GM12878 (cell line): ENCODE results near the gene EEFSEC. TPM values are rescaled to one million over a fixed set of nuclear protein-coding genes. Genes with fewer than 3 reads are reported as not detected.

Experiments used
- ATAC-seq: fragments of 200-7000 bp; cut with Tn5 transposase; 3 replicates; pipeline ENCODE4 v1.9.1; 2020; ENCODE audit warnings: mild to moderate bottlenecking, moderate library complexity
- BruUV-seq: library from RNA; stranded (reverse); fragments of 400-500 nt; replicated peaks from 2 replicates; lab custom pipeline; 2021; lab: Mats Ljungman, UMichigan
- CTCF ChIA-PET: fragments of 300-600 bp; sonication (Branson Sonifier 250); formaldehyde crosslinking; extraction: SDS; loops from one replicate; lab custom pipeline; 2021; ENCODE audit warnings: inconsistent platforms; lab: Yijun Ruan, JAX
- POLR2A ChIA-PET: fragments of 350-600 bp; formaldehyde crosslinking; extraction: SDS; loops from one replicate; lab custom pipeline; 2021; ENCODE audit warnings: inconsistent platforms; lab: Charles Lee
- RAD21 ChIA-PET: fragments of 300-600 bp; sonication (Branson Sonifier 250); formaldehyde crosslinking; loops from one replicate; lab custom pipeline; 2023; ENCODE audit warnings: antibody characterized with exemption; ENCODE audit not compliant: unreplicated experiment; lab: Charles Lee
- SMC1A ChIA-PET: fragments of 300-600 bp; sonication (Branson Sonifier 250); formaldehyde crosslinking; loops from one replicate; lab custom pipeline; 2023; ENCODE audit not compliant: unreplicated experiment, uncharacterized antibody; lab: Charles Lee
- DNase-seq: peaks from one replicate; pipeline ENCODE4 v3.0.0-alpha.2; 2011; ENCODE audit warnings: low read depth, low spot score
- FAIRE-seq: peaks from 3 replicates; lab custom pipeline; 2011; peaks lifted over from hg19 to GRCh38; lab: Jason Lieb, UNC
- H2AFZ ChIP-seq: 2 replicates; pipeline ENCODE4 v1.6.0; 2011; ENCODE audit warnings: low read depth, low read length, control low read depth; ENCODE audit not compliant: control insufficient read depth
- H3K27ac ChIP-seq: 2 replicates; pipeline ENCODE4 v1.5.1; 2011; ENCODE audit warnings: control low read depth; ENCODE audit not compliant: control insufficient read depth, insufficient read depth
- H3K27me3 ChIP-seq, 2 experiments: replicated peaks in 1 of 2; 2 replicates each; pipeline versions ENCODE4 v1.6.0 to v1.6.1; 2011; ENCODE audit warnings: low read length in 1 of 2; ENCODE audit not compliant: control insufficient read depth in 2 of 2, insufficient read depth in 2 of 2
- H3K36me3 ChIP-seq, 2 experiments: 2 replicates each; pipeline ENCODE4 v1.5.1; 2011; ENCODE audit warnings: low read length in 1 of 2; ENCODE audit not compliant: control insufficient read depth in 2 of 2, insufficient read depth in 2 of 2
- H3K4me1 ChIP-seq: 2 replicates; pipeline ENCODE4 v1.6.1; 2011; ENCODE audit warnings: mild to moderate bottlenecking, low read length, moderate library complexity, mixed read lengths; ENCODE audit not compliant: control insufficient read depth, insufficient read depth
- H3K4me2 ChIP-seq: 2 replicates; pipeline ENCODE4 v1.6.0; 2011; ENCODE audit warnings: control low read depth; ENCODE audit not compliant: control insufficient read depth, insufficient read depth
- H3K4me3 ChIP-seq: fragments of 200-600 bp; sonication (generic); 2 replicates; pipeline ENCODE4 v1.5.1; 2016
- H3K79me2 ChIP-seq: 2 replicates; pipeline ENCODE4 v1.6.0; 2011; ENCODE audit warnings: low read length; ENCODE audit not compliant: control insufficient read depth, insufficient read depth
- H3K9ac ChIP-seq: 2 replicates; pipeline ENCODE4 v1.8.0; 2011; ENCODE audit warnings: low read length, control low read depth, mixed read lengths; ENCODE audit not compliant: control insufficient read depth, insufficient read depth
- H3K9me3 ChIP-seq: replicated peaks from 3 replicates; pipeline ENCODE4 v1.5.1; 2011; ENCODE audit warnings: mild to moderate bottlenecking, low read length; ENCODE audit not compliant: control insufficient read depth, insufficient read depth
- H4K20me1 ChIP-seq: 2 replicates; pipeline ENCODE4 v1.6.0; 2011; ENCODE audit not compliant: control insufficient read depth, insufficient read depth
- ATF7 ChIP-seq: fragments of 450-650 bp; IDR thresholded peaks from 2 replicates; pipeline ENCODE4 v1.6.1; 2016; ENCODE audit warnings: low read depth, mild to moderate bottlenecking
- CTCF ChIP-seq, 3 experiments: IDR thresholded peaks in 2 of 3; conservative IDR thresholded peaks in 1 of 3; 2 replicates each; pipeline ENCODE4 v1.5.1; 2011; ENCODE audit warnings: low read depth in 3 of 3, low read length in 3 of 3, mild to moderate bottlenecking in 3 of 3, control low read depth in 2 of 3, moderate library complexity in 2 of 3, inconsistent platforms in 1 of 3, mixed read lengths in 1 of 3; ENCODE audit not compliant: control insufficient read depth in 2 of 3, insufficient read depth in 1 of 3; ENCODE audit errors: extremely low read depth in 1 of 3
- KAT2A ChIP-seq: conservative IDR thresholded peaks from 2 replicates; pipeline ENCODE4 v1.6.1; 2011; ENCODE audit warnings: low read depth, low read length; ENCODE audit not compliant: control insufficient read depth
- RAD21 ChIP-seq: IDR thresholded peaks from 2 replicates; pipeline ENCODE4 v1.6.1; 2011; ENCODE audit warnings: mild to moderate bottlenecking, low read depth, low read length, moderate library complexity; ENCODE audit not compliant: insufficient read depth
- SMC3 ChIP-seq: IDR thresholded peaks from 2 replicates; pipeline ENCODE4 v1.6.1; 2011; ENCODE audit warnings: low read length, improper control_type of control experiment, borderline replicate concordance
- ZBED1 ChIP-seq: IDR thresholded peaks from 2 replicates; pipeline ENCODE4 v1.6.1; 2016; ENCODE audit warnings: borderline replicate concordance
- WGBS: methylation state at CpG from one replicate; pipeline ENCODE4 v1.1.6; 2016; ENCODE audit warnings: low lambda C conversion rate; ENCODE audit not compliant: insufficient replicate concordance, insufficient coverage; ENCODE audit errors: missing lambda C conversion rate; 5-methylcytosine and 5-hydroxymethylcytosine counted together
- in situ Hi-C: fragments of 300-500 bp; cut with MboI; formaldehyde crosslinking; loops from 9 replicates; pipeline ENCODE4 v1.14.3; 2018; ENCODE audit warnings: mixed read lengths
- intact Hi-C: fragments of 100-400 bp; cut with micrococcal nuclease; formaldehyde crosslinking; loops from one replicate; pipeline ENCODE4 v1.14.2; 2022; ENCODE audit not compliant: unreplicated experiment
- polyA plus RNA-seq, 11 experiments: library from polyadenylated mRNA; depleted of rRNA in 4 of 11; unstranded in 6 of 11; stranded (reverse) in 5 of 11; fragments of >200 nt; fragmentation: Nextera tagmentation in 4 of 11; fragmentation: Illumina TruSeq in 1 of 11; extraction: Ambion mirVana in 4 of 11; extraction: Trizol in 1 of 11; gene quantifications; 1 replicate in 1 of 11; 2 replicates in 10 of 11; pipeline versions ENCODE4 v1.2.1 to v1.2.3, GENCODE V29; 2011 to 2016; ENCODE audit warnings: inconsistent platforms in 2 of 11, missing spikeins in 2 of 11, low read depth in 1 of 11
- total RNA-seq, 4 experiments: library from RNA; depleted of rRNA in 3 of 4; stranded (reverse); fragments of >200 nt in 3 of 4; fragmentation: Illumina TruSeq in 1 of 4; extraction: Trizol in 1 of 4; gene quantifications; 2 replicates each; pipeline versions ENCODE4 v1.2.1 to v1.2.3, GENCODE V29; 2013 to 2021

The EEFSEC gene
- total and polyA plus RNA-seq, 10 of the 15 experiments (the other 5 are each of a cell fraction or from before 2014, with no cell fraction given), result 0.29 to 29.1 (median 16.1) TPM

GRCh38 chr3:128226795-128227395 lies 73.6 kb downstream of the EEFSEC start:
- no peaks in the 10 kb centered on the region for H3K36me3 ChIP-seq
- intact Hi-C loops (loop anchor here (10.0 kb wide), 1 partner anchor 268 kb away; the partner anchor contains the start of gene GATA2), in situ Hi-C loops (no loop called here)
- no peaks in the 10 kb centered on the region for H4K20me1 ChIP-seq
- ChIA-PET SMC1A (interaction anchor here (0.8 to 1.6 kb wide), 3 partner anchors 10 to 46 kb away, joined by 3 to 5 read pairs (median 4); no protein-coding TSS in a partner anchor), CTCF (interaction anchor here (0.6 to 2.9 kb wide), 14 partner anchors 7 to 272 kb away, joined by 3 to 9 read pairs (median 6); no protein-coding TSS in a partner anchor), RAD21 (no interaction called here), POLR2A (no interaction called here)
- peak; percentile 56; the same call in 1 of the 2 replicates for TF ChIP-seq SMC3
- peak; percentile 52 for TF ChIP-seq RAD21
- no peak for TF ChIP-seq ATF7
- peak; percentile 66 to 92 (median 67) for TF ChIP-seq CTCF (IDR thresholded peaks at IDR 0.05 in 2 of 3, conservative IDR thresholded peaks at IDR 0.05 in 1 of 3; ENCODE audit: control insufficient read depth in 2 of 3, extremely low read depth in 1 of 3, insufficient read depth in 1 of 3, low read depth in 3 of 3, low read length in 3 of 3)
- no peak for TF ChIP-seq KAT2A
- TF ChIP-seq ZBED1, result no peak
- no peak overlapping the region for H2AFZ ChIP-seq
- BruUV-seq, result no TSS peak
- H3K4me2 ChIP-seq, result no peak overlapping the region
- ATAC-seq (peak; percentile 96), FAIRE-seq (no peak), DNase-seq (no peak)
- no peak overlapping the region for H3K4me3 ChIP-seq
- H3K4me1 ChIP-seq, result no peaks in the 10 kb centered on the region
- H3K9me3 ChIP-seq, result peaks cover 7% of the 10 kb centered on the region; the same call in 2 of the 3 replicates
- 42% methylated on average over 5 of the region's 5 CpGs for WGBS
- no peak overlapping the region for H3K9ac ChIP-seq
- H3K27ac ChIP-seq, result no peak overlapping the region
- H3K79me2 ChIP-seq, result no peaks in the 10 kb centered on the region
- no peaks in the 10 kb centered on the region for H3K27me3 ChIP-seq
